Caco-2 (cell line): ENCODE data around the gene CAT. TPM values are rescaled to one million over a fixed set of nuclear protein-coding genes. Genes with fewer than 3 reads are reported as not detected.

Source experiments
- BruUV-seq: library from RNA; stranded (reverse); fragments of 400-500 nt; replicated peaks from 2 replicates; lab custom pipeline; 2021; lab: Mats Ljungman, UMichigan
- CTCF ChIA-PET: fragments of 300-600 bp; sonication (Branson Sonifier 250); formaldehyde crosslinking; loops from one replicate; lab custom pipeline; 2022; ENCODE audit warnings: antibody characterized with exemption; lab: Charles Lee
- POLR2A ChIA-PET: fragments of 300-600 bp; sonication (Branson Sonifier 250); formaldehyde crosslinking; loops from one replicate; lab custom pipeline; 2022; ENCODE audit warnings: antibody characterized with exemption; lab: Charles Lee
- DNase-seq, 2 experiments: peaks; one replicate each; pipeline versions ENCODE4 v3.0.0 to v3.0.0-alpha.2; 2020 to 2022
- H3K27me3 ChIP-seq: replicated peaks from 2 replicates; pipeline ENCODE4 v1.6.0; 2011; ENCODE audit warnings: low read length; ENCODE audit not compliant: control insufficient read depth, insufficient read depth
- H3K36me3 ChIP-seq: 2 replicates; pipeline ENCODE4 v1.5.1; 2011; ENCODE audit warnings: low read length; ENCODE audit not compliant: control insufficient read depth, insufficient read depth
- H3K4me1 ChIP-seq: fragments of 250-450 bp; sonication (Bioruptor Pico); 2 replicates; pipeline ENCODE4 v1.5.1; 2020; ENCODE audit warnings: mild to moderate bottlenecking
- H3K4me3 ChIP-seq: 2 replicates; pipeline ENCODE4 v1.5.1; 2011; ENCODE audit warnings: low read depth, mild to moderate bottlenecking, control low read depth, low read length
- H3K9me3 ChIP-seq: fragments of 250-450 bp; sonication (Bioruptor Pico); 2 replicates; pipeline ENCODE4 v1.5.1; 2020; ENCODE audit warnings: mild to moderate bottlenecking, moderate library complexity
- H3K27ac Mint-ChIP-seq: one replicate; pipeline ENCODE4 v1.8.0; 2022; ENCODE audit warnings: mixed read lengths; ENCODE audit not compliant: unreplicated experiment
- H3K27me3 Mint-ChIP-seq: one replicate; pipeline ENCODE4 v1.8.0; 2022; ENCODE audit warnings: mixed read lengths; ENCODE audit not compliant: insufficient read depth, unreplicated experiment
- H3K36me3 Mint-ChIP-seq: one replicate; pipeline ENCODE4 v1.8.0; 2022; ENCODE audit warnings: mild to moderate bottlenecking, mixed read lengths; ENCODE audit not compliant: insufficient read depth, unreplicated experiment
- H3K4me1 Mint-ChIP-seq: one replicate; pipeline ENCODE4 v1.8.0; 2022; ENCODE audit warnings: low read depth, mixed read lengths; ENCODE audit not compliant: unreplicated experiment
- H3K4me3 Mint-ChIP-seq: one replicate; pipeline ENCODE4 v1.8.0; 2022; ENCODE audit warnings: mild to moderate bottlenecking, moderate library complexity, mixed read lengths; ENCODE audit not compliant: unreplicated experiment
- H3K9me3 Mint-ChIP-seq: one replicate; pipeline ENCODE4 v1.8.0; 2022; ENCODE audit warnings: mixed read lengths; ENCODE audit not compliant: unreplicated experiment
- intact Hi-C: fragments of 100-400 bp; cut with micrococcal nuclease; formaldehyde crosslinking; loops from one replicate; pipeline ENCODE4 v1.10.0; 2022; ENCODE audit not compliant: unreplicated experiment
- total RNA-seq: library from RNA; stranded (reverse); gene quantifications from 2 replicates; pipeline ENCODE4 v1.2.3, GENCODE V29; 2022
- TF ChIP-seq, protein P1 (sequence below), 2 experiments: fragments of 200-600 bp in 1 of 2; IDR thresholded peaks; 1 replicate in 1 of 2; 2 replicates in 1 of 2; pipeline versions ENCODE4 v1.5.1 to v1.8.0; 2011 to 2022; ENCODE audit warnings: antibody characterized with exemption in 1 of 2, control low read depth in 1 of 2, inconsistent platforms in 1 of 2, low read depth in 1 of 2, low read length in 1 of 2, mild to moderate bottlenecking in 1 of 2, moderate library complexity in 1 of 2; ENCODE audit not compliant: insufficient read depth in 1 of 2, severe bottlenecking in 1 of 2, unreplicated experiment in 1 of 2

The CAT gene
- total RNA-seq, 1 experiment from 2014 or later = 45.6 TPM

DNA sequence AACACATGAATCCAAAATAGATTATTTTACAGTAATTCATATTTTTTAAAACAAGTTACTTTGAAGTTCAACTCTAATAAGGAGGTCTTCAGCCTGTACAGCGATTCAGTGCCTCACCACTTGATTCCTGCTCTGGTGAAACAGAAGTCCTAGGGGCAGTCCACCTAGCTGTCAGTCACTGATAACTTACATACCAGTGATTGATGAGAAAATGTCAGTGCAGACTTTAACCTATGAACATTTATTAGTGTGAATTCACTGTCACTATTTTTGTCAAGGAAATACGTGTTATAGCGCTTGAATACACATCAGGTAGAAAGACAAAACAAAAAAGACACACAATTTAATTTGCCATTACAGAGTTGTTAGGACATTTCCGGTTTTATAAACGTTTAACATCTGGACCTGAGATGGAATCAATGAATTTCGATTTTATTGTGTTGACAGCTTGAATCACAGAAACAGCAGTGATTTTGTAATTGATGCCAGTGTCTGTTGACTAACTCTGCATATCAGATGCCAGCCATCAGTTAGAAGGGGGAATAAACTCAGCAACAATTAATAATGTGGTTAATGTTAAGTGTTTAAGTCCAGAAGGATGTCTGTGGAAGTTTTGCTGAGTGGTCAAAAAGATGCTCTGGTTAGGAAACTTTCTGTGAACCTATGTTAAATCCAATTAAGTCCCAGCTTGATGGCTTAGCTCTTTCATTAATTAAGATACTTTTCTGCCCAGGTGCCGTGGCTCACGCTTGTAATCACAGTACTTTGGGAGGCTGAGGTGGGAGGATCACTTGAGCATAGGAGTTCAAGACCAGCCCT lies 40.3 kb downstream of the CAT start:
- ChIA-PET CTCF (interaction anchor here (0.8 kb wide), 1 partner anchor 14 kb away, joined by 5 read pairs; no protein-coding TSS in a partner anchor), POLR2A (no interaction called here)
- Mint-ChIP-seq H3K9me3 (no peaks in the 10 kb centered on the region), H3K27ac (no peak overlapping the region), H3K27me3 (no peaks in the 10 kb centered on the region), H3K36me3 (no peaks in the 10 kb centered on the region), H3K4me3 (no peak overlapping the region), H3K4me1 (no peaks in the 10 kb centered on the region)
- DNase-seq = no peak
- Histone ChIP-seq H3K36me3 (no peaks in the 10 kb centered on the region), H3K9me3 (no peaks in the 10 kb centered on the region), H3K27me3 (no peaks in the 10 kb centered on the region), H3K4me3 (no peak overlapping the region), H3K4me1 (peaks cover 4% of the 10 kb centered on the region; the same call in 1 of the 2 replicates)
- TF ChIP-seq, protein P1, sequence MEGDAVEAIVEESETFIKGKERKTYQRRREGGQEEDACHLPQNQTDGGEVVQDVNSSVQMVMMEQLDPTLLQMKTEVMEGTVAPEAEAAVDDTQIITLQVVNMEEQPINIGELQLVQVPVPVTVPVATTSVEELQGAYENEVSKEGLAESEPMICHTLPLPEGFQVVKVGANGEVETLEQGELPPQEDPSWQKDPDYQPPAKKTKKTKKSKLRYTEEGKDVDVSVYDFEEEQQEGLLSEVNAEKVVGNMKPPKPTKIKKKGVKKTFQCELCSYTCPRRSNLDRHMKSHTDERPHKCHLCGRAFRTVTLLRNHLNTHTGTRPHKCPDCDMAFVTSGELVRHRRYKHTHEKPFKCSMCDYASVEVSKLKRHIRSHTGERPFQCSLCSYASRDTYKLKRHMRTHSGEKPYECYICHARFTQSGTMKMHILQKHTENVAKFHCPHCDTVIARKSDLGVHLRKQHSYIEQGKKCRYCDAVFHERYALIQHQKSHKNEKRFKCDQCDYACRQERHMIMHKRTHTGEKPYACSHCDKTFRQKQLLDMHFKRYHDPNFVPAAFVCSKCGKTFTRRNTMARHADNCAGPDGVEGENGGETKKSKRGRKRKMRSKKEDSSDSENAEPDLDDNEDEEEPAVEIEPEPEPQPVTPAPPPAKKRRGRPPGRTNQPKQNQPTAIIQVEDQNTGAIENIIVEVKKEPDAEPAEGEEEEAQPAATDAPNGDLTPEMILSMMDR (IDR thresholded peaks at IDR 0.05; ENCODE audit: insufficient read depth in 1 of 2, low read depth in 1 of 2, low read length in 1 of 2, severe bottlenecking in 1 of 2, unreplicated experiment in 1 of 2) = no peak
- BruUV-seq = no TSS peak
- intact Hi-C loops = no loop called here

DNA sequence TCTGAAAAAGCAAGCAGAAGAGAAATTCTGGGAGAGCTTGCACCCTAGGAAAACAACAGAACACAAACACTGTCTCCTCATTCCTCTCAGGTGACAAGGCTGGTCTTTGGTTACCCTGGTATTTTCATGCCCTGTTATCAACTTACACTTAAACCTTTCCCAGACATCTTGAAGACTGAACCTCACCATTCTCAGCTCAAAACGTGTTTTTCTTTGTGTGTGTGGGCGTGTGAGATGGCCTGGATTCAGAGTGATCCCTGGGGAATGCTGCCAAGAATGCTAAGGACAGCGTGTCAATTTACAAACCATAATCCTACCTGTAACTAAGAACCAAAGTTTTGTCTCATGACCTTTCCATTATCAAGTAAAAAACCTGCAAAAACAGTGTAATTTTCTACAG lies 41.6 kb downstream of the CAT start:
- ChIA-PET POLR2A (no interaction called here), CTCF (no interaction called here)
- TF ChIP-seq, protein P1 (IDR thresholded peaks at IDR 0.05; ENCODE audit: insufficient read depth in 1 of 2, low read depth in 1 of 2, low read length in 1 of 2, severe bottlenecking in 1 of 2, unreplicated experiment in 1 of 2) = no peak
- H3K36me3 Mint-ChIP-seq = no peaks in the 10 kb centered on the region
- Histone ChIP-seq H3K4me1 (peaks cover 4% of the 10 kb centered on the region; the same call in 1 of the 2 replicates), H3K9me3 (no peaks in the 10 kb centered on the region), H3K27me3 (no peaks in the 10 kb centered on the region), H3K4me3 (no peak overlapping the region), H3K36me3 (no peaks in the 10 kb centered on the region)
- no peak overlapping the region for H3K27ac Mint-ChIP-seq
- BruUV-seq = no TSS peak
- H3K9me3 Mint-ChIP-seq = no peaks in the 10 kb centered on the region
- no peaks in the 10 kb centered on the region for H3K27me3 Mint-ChIP-seq
- intact Hi-C loops = no loop called here
- H3K4me3 Mint-ChIP-seq = no peak overlapping the region
- no peak for DNase-seq
- H3K4me1 Mint-ChIP-seq = no peaks in the 10 kb centered on the region

DNA sequence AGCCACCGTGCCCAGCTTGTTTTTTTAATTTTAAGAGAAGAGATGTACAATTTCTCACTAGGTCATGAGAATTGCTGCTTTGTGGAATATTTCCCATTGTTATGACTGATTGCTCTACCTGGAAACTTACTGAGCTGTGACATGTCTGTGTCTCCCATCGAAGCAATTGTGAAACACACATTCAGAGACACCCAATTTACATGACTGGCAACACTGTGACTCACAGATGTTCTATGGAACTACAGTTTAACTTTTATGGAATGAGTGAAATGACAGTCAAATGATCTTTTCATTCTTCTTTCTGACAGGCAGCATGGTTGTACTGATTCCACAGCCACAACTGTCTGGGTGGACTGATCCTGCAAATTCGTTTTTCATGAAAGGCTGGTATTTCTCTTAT lies 42.6 kb downstream of the CAT start:
- Mint-ChIP-seq H3K4me3 (no peak overlapping the region), H3K27me3 (no peaks in the 10 kb centered on the region), H3K9me3 (no peaks in the 10 kb centered on the region), H3K27ac (no peak overlapping the region), H3K36me3 (no peaks in the 10 kb centered on the region), H3K4me1 (no peaks in the 10 kb centered on the region)
- intact Hi-C loops = no loop called here
- BruUV-seq = no TSS peak
- Histone ChIP-seq H3K27me3 (no peaks in the 10 kb centered on the region), H3K4me3 (no peak overlapping the region), H3K4me1 (peaks cover 4% of the 10 kb centered on the region; the same call in 1 of the 2 replicates), H3K9me3 (no peaks in the 10 kb centered on the region), H3K36me3 (no peaks in the 10 kb centered on the region)
- no peak for DNase-seq
- ChIA-PET POLR2A (no interaction called here), CTCF (no interaction called here)
- TF ChIP-seq, protein P1 (IDR thresholded peaks at IDR 0.05; ENCODE audit: insufficient read depth in 1 of 2, low read depth in 1 of 2, low read length in 1 of 2, severe bottlenecking in 1 of 2, unreplicated experiment in 1 of 2) = no peak
